ENCODE measurements around the gene ZNF750. TPM values are rescaled to one million over a fixed set of nuclear protein-coding genes. Genes with fewer than 3 reads are reported as not detected.

ZNF750 gene
- total and polyA plus RNA-seq, 2 of the 13 experiments (the other 11 are each of a cell fraction or from before 2014, with no cell fraction given): not detected

DNA sequence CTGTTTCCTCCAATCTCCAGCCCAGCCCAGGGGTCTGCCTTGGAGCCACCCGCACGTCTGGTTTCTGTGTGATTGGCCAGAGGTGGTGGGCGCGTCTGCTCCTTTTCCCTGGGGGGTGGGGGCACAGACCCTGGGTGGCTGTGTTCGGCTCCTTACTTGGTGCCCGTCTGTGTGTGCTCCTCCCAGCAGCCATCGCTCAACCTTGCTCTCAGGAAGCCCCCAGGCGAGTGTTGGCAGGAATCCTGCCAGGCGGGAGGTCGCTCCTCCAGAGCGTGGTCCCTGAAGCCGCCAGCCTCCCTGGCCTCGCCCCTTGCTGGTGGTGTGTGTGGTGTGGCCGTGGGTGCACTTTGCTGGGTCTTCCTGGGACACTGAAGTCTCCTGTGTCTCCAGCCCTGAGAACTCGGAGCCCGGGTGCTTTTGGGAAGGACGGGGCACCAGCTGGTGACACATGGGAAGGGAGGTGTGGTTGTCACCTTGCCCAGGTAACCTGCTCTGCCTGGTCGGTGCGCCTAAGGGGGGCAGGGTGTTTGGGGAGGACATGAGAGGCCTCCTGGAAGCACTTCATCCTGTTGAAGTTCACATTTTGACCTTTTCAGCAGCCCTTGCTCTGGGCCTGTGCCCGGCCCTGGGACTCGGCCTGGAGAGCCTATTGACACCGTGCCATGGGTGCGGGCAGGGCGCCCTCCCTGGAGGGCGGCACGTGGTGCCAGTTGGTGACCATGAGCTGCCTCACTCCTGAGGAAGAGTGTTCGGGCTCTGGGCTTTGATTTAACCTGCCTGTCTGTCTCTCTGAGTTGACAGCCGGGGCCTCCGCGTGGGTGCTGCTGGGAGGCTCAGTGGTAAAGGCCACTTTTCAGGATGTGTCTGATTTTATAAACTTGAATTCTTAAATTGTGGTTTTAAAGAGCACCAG, 49.0 kb upstream of the ZNF750 start (continued):
- TF ChIP-seq, protein P1, sequence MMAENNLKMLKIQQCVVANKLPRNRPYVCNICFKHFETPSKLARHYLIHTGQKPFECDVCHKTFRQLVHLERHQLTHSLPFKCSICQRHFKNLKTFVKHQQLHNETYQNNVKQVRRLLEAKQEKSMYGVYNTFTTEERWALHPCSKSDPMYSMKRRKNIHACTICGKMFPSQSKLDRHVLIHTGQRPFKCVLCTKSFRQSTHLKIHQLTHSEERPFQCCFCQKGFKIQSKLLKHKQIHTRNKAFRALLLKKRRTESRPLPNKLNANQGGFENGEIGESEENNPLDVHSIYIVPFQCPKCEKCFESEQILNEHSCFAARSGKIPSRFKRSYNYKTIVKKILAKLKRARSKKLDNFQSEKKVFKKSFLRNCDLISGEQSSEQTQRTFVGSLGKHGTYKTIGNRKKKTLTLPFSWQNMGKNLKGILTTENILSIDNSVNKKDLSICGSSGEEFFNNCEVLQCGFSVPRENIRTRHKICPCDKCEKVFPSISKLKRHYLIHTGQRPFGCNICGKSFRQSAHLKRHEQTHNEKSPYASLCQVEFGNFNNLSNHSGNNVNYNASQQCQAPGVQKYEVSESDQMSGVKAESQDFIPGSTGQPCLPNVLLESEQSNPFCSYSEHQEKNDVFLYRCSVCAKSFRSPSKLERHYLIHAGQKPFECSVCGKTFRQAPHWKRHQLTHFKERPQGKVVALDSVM (CRISPR knock-in tag; IDR thresholded peaks at IDR 0.05): no peak
- TF ChIP-seq ZNF207 (IDR thresholded peaks at IDR 0.05; ENCODE audit: borderline replicate concordance): no peak
- TF ChIP-seq, protein P2, sequence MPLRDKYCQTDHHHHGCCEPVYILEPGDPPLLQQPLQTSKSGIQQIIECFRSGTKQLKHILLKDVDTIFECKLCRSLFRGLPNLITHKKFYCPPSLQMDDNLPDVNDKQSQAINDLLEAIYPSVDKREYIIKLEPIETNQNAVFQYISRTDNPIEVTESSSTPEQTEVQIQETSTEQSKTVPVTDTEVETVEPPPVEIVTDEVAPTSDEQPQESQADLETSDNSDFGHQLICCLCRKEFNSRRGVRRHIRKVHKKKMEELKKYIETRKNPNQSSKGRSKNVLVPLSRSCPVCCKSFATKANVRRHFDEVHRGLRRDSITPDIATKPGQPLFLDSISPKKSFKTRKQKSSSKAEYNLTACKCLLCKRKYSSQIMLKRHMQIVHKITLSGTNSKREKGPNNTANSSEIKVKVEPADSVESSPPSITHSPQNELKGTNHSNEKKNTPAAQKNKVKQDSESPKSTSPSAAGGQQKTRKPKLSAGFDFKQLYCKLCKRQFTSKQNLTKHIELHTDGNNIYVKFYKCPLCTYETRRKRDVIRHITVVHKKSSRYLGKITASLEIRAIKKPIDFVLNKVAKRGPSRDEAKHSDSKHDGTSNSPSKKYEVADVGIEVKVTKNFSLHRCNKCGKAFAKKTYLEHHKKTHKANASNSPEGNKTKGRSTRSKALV (CRISPR knock-in tag; IDR thresholded peaks at IDR 0.05): no peak
- no peak for TF ChIP-seq RAD51 (IDR thresholded peaks at IDR 0.05; ENCODE audit: borderline replicate concordance)
- TF ChIP-seq HNRNPH1 (optimal IDR thresholded peaks at IDR 0.05; ENCODE audit: low read depth, low read length): no peak
- peak; percentile 60; the same call in 1 of the 2 replicates for TF ChIP-seq TBX2 (CRISPR knock-in tag; IDR thresholded peaks at IDR 0.05; ENCODE audit: borderline replicate concordance)
- TF ChIP-seq, protein P3, sequence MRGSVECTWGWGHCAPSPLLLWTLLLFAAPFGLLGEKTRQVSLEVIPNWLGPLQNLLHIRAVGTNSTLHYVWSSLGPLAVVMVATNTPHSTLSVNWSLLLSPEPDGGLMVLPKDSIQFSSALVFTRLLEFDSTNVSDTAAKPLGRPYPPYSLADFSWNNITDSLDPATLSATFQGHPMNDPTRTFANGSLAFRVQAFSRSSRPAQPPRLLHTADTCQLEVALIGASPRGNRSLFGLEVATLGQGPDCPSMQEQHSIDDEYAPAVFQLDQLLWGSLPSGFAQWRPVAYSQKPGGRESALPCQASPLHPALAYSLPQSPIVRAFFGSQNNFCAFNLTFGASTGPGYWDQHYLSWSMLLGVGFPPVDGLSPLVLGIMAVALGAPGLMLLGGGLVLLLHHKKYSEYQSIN (CRISPR knock-in tag; IDR thresholded peaks at IDR 0.05; ENCODE audit: borderline replicate concordance): no peak
- TF ChIP-seq, protein P4, sequence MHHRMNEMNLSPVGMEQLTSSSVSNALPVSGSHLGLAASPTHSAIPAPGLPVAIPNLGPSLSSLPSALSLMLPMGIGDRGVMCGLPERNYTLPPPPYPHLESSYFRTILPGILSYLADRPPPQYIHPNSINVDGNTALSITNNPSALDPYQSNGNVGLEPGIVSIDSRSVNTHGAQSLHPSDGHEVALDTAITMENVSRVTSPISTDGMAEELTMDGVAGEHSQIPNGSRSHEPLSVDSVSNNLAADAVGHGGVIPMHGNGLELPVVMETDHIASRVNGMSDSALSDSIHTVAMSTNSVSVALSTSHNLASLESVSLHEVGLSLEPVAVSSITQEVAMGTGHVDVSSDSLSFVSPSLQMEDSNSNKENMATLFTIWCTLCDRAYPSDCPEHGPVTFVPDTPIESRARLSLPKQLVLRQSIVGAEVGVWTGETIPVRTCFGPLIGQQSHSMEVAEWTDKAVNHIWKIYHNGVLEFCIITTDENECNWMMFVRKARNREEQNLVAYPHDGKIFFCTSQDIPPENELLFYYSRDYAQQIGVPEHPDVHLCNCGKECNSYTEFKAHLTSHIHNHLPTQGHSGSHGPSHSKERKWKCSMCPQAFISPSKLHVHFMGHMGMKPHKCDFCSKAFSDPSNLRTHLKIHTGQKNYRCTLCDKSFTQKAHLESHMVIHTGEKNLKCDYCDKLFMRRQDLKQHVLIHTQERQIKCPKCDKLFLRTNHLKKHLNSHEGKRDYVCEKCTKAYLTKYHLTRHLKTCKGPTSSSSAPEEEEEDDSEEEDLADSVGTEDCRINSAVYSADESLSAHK (CRISPR knock-in tag; IDR thresholded peaks at IDR 0.05; ENCODE audit: borderline replicate concordance): no peak
- TF ChIP-seq, protein P5, sequence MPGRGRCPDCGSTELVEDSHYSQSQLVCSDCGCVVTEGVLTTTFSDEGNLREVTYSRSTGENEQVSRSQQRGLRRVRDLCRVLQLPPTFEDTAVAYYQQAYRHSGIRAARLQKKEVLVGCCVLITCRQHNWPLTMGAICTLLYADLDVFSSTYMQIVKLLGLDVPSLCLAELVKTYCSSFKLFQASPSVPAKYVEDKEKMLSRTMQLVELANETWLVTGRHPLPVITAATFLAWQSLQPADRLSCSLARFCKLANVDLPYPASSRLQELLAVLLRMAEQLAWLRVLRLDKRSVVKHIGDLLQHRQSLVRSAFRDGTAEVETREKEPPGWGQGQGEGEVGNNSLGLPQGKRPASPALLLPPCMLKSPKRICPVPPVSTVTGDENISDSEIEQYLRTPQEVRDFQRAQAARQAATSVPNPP (CRISPR knock-in tag; IDR thresholded peaks at IDR 0.05): no peak
- no peak for TF ChIP-seq ZNF549 (CRISPR knock-in tag; IDR thresholded peaks at IDR 0.05)
- TF ChIP-seq SP140L (CRISPR knock-in tag; IDR thresholded peaks at IDR 0.05; ENCODE audit: borderline replicate concordance): no peak
- TF ChIP-seq, protein P6, sequence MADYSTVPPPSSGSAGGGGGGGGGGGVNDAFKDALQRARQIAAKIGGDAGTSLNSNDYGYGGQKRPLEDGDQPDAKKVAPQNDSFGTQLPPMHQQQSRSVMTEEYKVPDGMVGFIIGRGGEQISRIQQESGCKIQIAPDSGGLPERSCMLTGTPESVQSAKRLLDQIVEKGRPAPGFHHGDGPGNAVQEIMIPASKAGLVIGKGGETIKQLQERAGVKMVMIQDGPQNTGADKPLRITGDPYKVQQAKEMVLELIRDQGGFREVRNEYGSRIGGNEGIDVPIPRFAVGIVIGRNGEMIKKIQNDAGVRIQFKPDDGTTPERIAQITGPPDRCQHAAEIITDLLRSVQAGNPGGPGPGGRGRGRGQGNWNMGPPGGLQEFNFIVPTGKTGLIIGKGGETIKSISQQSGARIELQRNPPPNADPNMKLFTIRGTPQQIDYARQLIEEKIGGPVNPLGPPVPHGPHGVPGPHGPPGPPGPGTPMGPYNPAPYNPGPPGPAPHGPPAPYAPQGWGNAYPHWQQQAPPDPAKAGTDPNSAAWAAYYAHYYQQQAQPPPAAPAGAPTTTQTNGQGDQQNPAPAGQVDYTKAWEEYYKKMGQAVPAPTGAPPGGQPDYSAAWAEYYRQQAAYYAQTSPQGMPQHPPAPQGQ (CRISPR knock-in tag; IDR thresholded peaks at IDR 0.05; ENCODE audit: borderline replicate concordance): no peak
- peak; percentile 41; the same call in 1 of the 2 replicates for TF ChIP-seq SIN3A (IDR thresholded peaks at IDR 0.05; ENCODE audit: borderline replicate concordance, low read depth, low read length)
- TF ChIP-seq MED1 (CRISPR knock-in tag; IDR thresholded peaks at IDR 0.05): no peak
